CD8-positive, alpha-beta memory T cell (primary cell): Measurements from ENCODE around the gene GDPD1. TPM values are rescaled to one million over a fixed set of nuclear protein-coding genes. Genes with fewer than 3 reads are reported as not detected.
"Not testable (repeated sequence)": the region's sequence is repeated elsewhere in the genome, so short reads cannot be mapped to it uniquely, and the experiment has no call there.

Experiments
- CTCF ChIA-PET: fragments of 350-600 bp; sonication (Branson Sonifier 250); formaldehyde crosslinking; loops from one replicate; lab custom pipeline; 2021; ENCODE audit warnings: antibody characterized with exemption; lab: Charles Lee
- POLR2A ChIA-PET: fragments of 350-600 bp; sonication (Branson Sonifier 250); formaldehyde crosslinking; loops from one replicate; lab custom pipeline; 2021; ENCODE audit warnings: antibody characterized with exemption; lab: Charles Lee
- DNase-seq, 5 donors: peaks; one replicate each; pipeline versions ENCODE4 v3.0.0 to v3.0.0-alpha.2; 2020 to 2022; ENCODE audit warnings: mixed read lengths in 1 of 5
- H3K27ac ChIP-seq: one replicate; pipeline ENCODE4 v1.7.0; 2013; ENCODE audit warnings: low read depth, mild to moderate bottlenecking, low read length, moderate library complexity
- H3K27me3 ChIP-seq: 2 replicates; pipeline ENCODE4 v1.7.0; 2013; ENCODE audit warnings: low read length, mild to moderate bottlenecking; ENCODE audit not compliant: insufficient read depth, poor library complexity, severe bottlenecking
- H3K36me3 ChIP-seq: 2 replicates; pipeline ENCODE4 v1.7.0; 2013; ENCODE audit warnings: mild to moderate bottlenecking, low read length, moderate library complexity; ENCODE audit not compliant: insufficient read depth
- H3K4me1 ChIP-seq: 2 replicates; pipeline ENCODE4 v1.7.0; 2013; ENCODE audit warnings: mild to moderate bottlenecking, low read length, moderate library complexity; ENCODE audit not compliant: insufficient read depth
- H3K4me3 ChIP-seq: 2 replicates; pipeline ENCODE4 v1.7.0; 2013; ENCODE audit warnings: mild to moderate bottlenecking, low read length
- H3K9me3 ChIP-seq: 2 replicates; pipeline ENCODE4 v1.7.0; 2013; ENCODE audit warnings: mild to moderate bottlenecking, low read length
- H3K27ac Mint-ChIP-seq, 8 donors: one replicate each; pipeline ENCODE4 v1.8.0; 2020 to 2021; ENCODE audit warnings: mixed read lengths in 8 of 8, mild to moderate bottlenecking in 6 of 8, inconsistent platforms in 3 of 8, moderate library complexity in 3 of 8
- H3K27me3 Mint-ChIP-seq, 2 donors: one replicate each; pipeline ENCODE4 v1.8.0; 2020 to 2021; ENCODE audit warnings: mixed read lengths in 2 of 2, mild to moderate bottlenecking in 1 of 2, moderate library complexity in 1 of 2
- H3K36me3 Mint-ChIP-seq, 3 donors: one replicate each; pipeline ENCODE4 v1.8.0; 2020 to 2021; ENCODE audit warnings: mixed read lengths in 3 of 3, inconsistent platforms in 1 of 3, mild to moderate bottlenecking in 1 of 3
- H3K4me1 Mint-ChIP-seq, 3 donors: one replicate each; pipeline ENCODE4 v1.8.0; 2020 to 2021; ENCODE audit warnings: mixed read lengths in 3 of 3, inconsistent platforms in 1 of 3, mild to moderate bottlenecking in 1 of 3
- H3K4me3 Mint-ChIP-seq, 7 donors: one replicate each; pipeline ENCODE4 v1.8.0; 2020 to 2021; ENCODE audit warnings: mixed read lengths in 7 of 7, mild to moderate bottlenecking in 6 of 7, moderate library complexity in 4 of 7, inconsistent platforms in 2 of 7
- H3K9me3 Mint-ChIP-seq, 5 donors: one replicate each; pipeline ENCODE4 v1.8.0; 2020 to 2022; ENCODE audit warnings: mixed read lengths in 5 of 5, mild to moderate bottlenecking in 3 of 5, moderate library complexity in 2 of 5, inconsistent platforms in 1 of 5
- polyA plus RNA-seq: library from polyadenylated mRNA; unstranded; fragments of 300-500 nt; fragmentation: Illumina TruSeq; gene quantifications from one replicate; pipeline ENCODE4 v1.2.3, GENCODE V29; 2021
- total RNA-seq, 2 experiments: library from RNA; stranded (reverse); gene quantifications; one replicate each; pipeline ENCODE4 v1.2.3, GENCODE V29; 2021

GDPD1 gene
- total RNA-seq: 1 to 10 TPM; 2.1 to 2.6 TPM
- polyA plus RNA-seq: 2.3 TPM

GRCh38 chr17:59220328-59221158 is at the start of gene GDPD1:
TSS of gene GDPD1 (plus strand) at chr17:59220511. CDS start at chr17:59220610, 99 bp downstream.
- H3K36me3 ChIP-seq: no peaks in the 10 kb centered on the region
- Mint-ChIP-seq H3K27me3 (peaks cover 0 to 1% of the 10 kb centered on the region in 2 donors), H3K27ac (peak within 1 kb of the TSS; percentile 96 to 100 (median 98)), H3K9me3 (no peaks in the 10 kb centered on the region), H3K4me3 (peak within 1 kb of the TSS; percentile 97 to 100 (median 99)), H3K4me1 (peaks cover 12 to 20% (median 16%) of the 10 kb centered on the region in 3 donors), H3K36me3 (peaks cover 3 to 7% (median 3%) of the 10 kb centered on the region in 3 donors)
- peak within 1 kb of the TSS; percentile 100 for H3K4me3 ChIP-seq
- no peaks in the 10 kb centered on the region for H3K27me3 ChIP-seq
- H3K9me3 ChIP-seq: no peaks in the 10 kb centered on the region
- peaks cover 5% of the 10 kb centered on the region for H3K4me1 ChIP-seq
- ChIA-PET CTCF (interaction anchor here (0.9 to 2.0 kb wide), 4 partner anchors 10 to 62 kb away, joined by 3 to 19 read pairs (median 5); partner anchors contain the start of gene SMG8), POLR2A (interaction anchor here (0.8 to 1.6 kb wide), 3 partner anchors 10 to 114 kb away, joined by 3 to 12 read pairs (median 7); partner anchors contain the start of genes PRR11, SMG8 and TRIM37)
- peak within 1 kb of the TSS; percentile 96 for H3K27ac ChIP-seq
- peak; percentile 96 to 98 (median 97) for DNase-seq

GRCh38 chr17:59172436-59173004 is 47.8 kb upstream of the GDPD1 start:
- no peak overlapping the region for H3K27ac ChIP-seq
- ChIA-PET CTCF (interaction anchor here (1.3 kb wide), 1 partner anchor 10 kb away, joined by 3 read pairs; no protein-coding TSS in a partner anchor), POLR2A (no interaction called here)
- no peak overlapping the region for H3K4me3 ChIP-seq
- no peaks in the 10 kb centered on the region for H3K27me3 Mint-ChIP-seq
- H3K9me3 ChIP-seq: no peaks in the 10 kb centered on the region
- no peaks in the 10 kb centered on the region for H3K4me1 ChIP-seq
- no peaks in the 10 kb centered on the region for H3K27me3 ChIP-seq
- no peaks in the 10 kb centered on the region for H3K36me3 ChIP-seq
- DNase-seq: no peak
- H3K4me3 Mint-ChIP-seq: no peak overlapping the region
- H3K9me3 Mint-ChIP-seq: no peaks in the 10 kb centered on the region
- H3K4me1 Mint-ChIP-seq: peaks cover 4% of the 10 kb centered on the region in 3 donors
- no peak overlapping the region for H3K27ac Mint-ChIP-seq
- H3K36me3 Mint-ChIP-seq: peaks cover 0 to 4% (median 0%) of the 10 kb centered on the region in 3 donors

- POLR2A ChIA-PET: no interaction called here
- Mint-ChIP-seq H3K4me3 (no peak overlapping the region), H3K4me1 (peaks cover 4% of the 10 kb centered on the region in 3 donors), H3K27ac (no peak overlapping the region), H3K36me3 (peaks cover 0 to 4% (median 0%) of the 10 kb centered on the region in 3 donors), H3K27me3 (no peaks in the 10 kb centered on the region), H3K9me3 (no peaks in the 10 kb centered on the region)
- Histone ChIP-seq H3K27me3 (no peaks in the 10 kb centered on the region), H3K4me3 (no peak overlapping the region), H3K27ac (no peak overlapping the region), H3K9me3 (no peaks in the 10 kb centered on the region), H3K4me1 (no peaks in the 10 kb centered on the region), H3K36me3 (no peaks in the 10 kb centered on the region)
- CTCF ChIA-PET: interaction anchor here (0.6 kb wide), 1 partner anchor 32 kb away, joined by 3 read pairs; no protein-coding TSS in a partner anchor
- DNase-seq: no peak
These were observed 45.6 kb upstream of the GDPD1 start for GRCh38 chr17:59174671-59175070.

- H3K9me3 Mint-ChIP-seq: no peaks in the 10 kb centered on the region
- no peaks in the 10 kb centered on the region for H3K27me3 Mint-ChIP-seq
- H3K36me3 Mint-ChIP-seq: peaks cover 0 to 4% (median 0%) of the 10 kb centered on the region in 3 donors
- no peaks in the 10 kb centered on the region for H3K9me3 ChIP-seq
- no peaks in the 10 kb centered on the region for H3K27me3 ChIP-seq
- H3K4me1 ChIP-seq: no peaks in the 10 kb centered on the region
- no peak for DNase-seq
- no peaks in the 10 kb centered on the region for H3K36me3 ChIP-seq
- CTCF ChIA-PET: interaction anchor here (0.6 kb wide), 1 partner anchor 32 kb away, joined by 3 read pairs; no protein-coding TSS in a partner anchor
- H3K4me1 Mint-ChIP-seq: peaks cover 4% of the 10 kb centered on the region in 3 donors
- H3K27ac Mint-ChIP-seq: no peak overlapping the region
- POLR2A ChIA-PET: no interaction called here
- H3K27ac ChIP-seq: no peak overlapping the region
- no peak overlapping the region for H3K4me3 Mint-ChIP-seq
- H3K4me3 ChIP-seq: no peak overlapping the region
These were observed 45.2 kb upstream of the GDPD1 start for GRCh38 chr17:59175076-59175475.

- DNase-seq: no peak
- Histone ChIP-seq H3K9me3 (no peaks in the 10 kb centered on the region), H3K4me1 (no peaks in the 10 kb centered on the region), H3K27ac (no peak overlapping the region), H3K27me3 (no peaks in the 10 kb centered on the region), H3K4me3 (no peak overlapping the region), H3K36me3 (no peaks in the 10 kb centered on the region)
- peaks cover 0 to 5% (median 0%) of the 10 kb centered on the region in 3 donors for H3K36me3 Mint-ChIP-seq
- H3K4me3 Mint-ChIP-seq: no peak overlapping the region
- no peaks in the 10 kb centered on the region for H3K9me3 Mint-ChIP-seq
- H3K4me1 Mint-ChIP-seq: no peaks in the 10 kb centered on the region
- CTCF ChIA-PET: interaction anchor here (0.7 kb wide), 1 partner anchor 928 kb away, joined by 3 read pairs; no protein-coding TSS in a partner anchor
- POLR2A ChIA-PET: no interaction called here
- peak overlapping the region in 1 of 8 donors; percentile 22 for H3K27ac Mint-ChIP-seq
- no peaks in the 10 kb centered on the region for H3K27me3 Mint-ChIP-seq
These were observed 41.9 kb upstream of the GDPD1 start for GRCh38 chr17:59178266-59178985.

- CTCF ChIA-PET, H3K4me3 ChIP-seq, H3K27ac ChIP-seq, H3K27me3 ChIP-seq, H3K27ac Mint-ChIP-seq, POLR2A ChIA-PET, H3K4me1 Mint-ChIP-seq, DNase-seq, H3K36me3 Mint-ChIP-seq, H3K9me3 Mint-ChIP-seq, H3K36me3 ChIP-seq, H3K4me3 Mint-ChIP-seq, H3K9me3 ChIP-seq, H3K27me3 Mint-ChIP-seq, H3K4me1 ChIP-seq: not testable (repeated sequence)
These were observed 40.7 kb upstream of the GDPD1 start for GRCh38 chr17:59179601-59180000.

GRCh38 chr17:59180626-59181025 is 39.7 kb upstream of the GDPD1 start:
- no peaks in the 10 kb centered on the region for H3K4me1 Mint-ChIP-seq
- Histone ChIP-seq H3K27me3 (no peaks in the 10 kb centered on the region), H3K36me3 (no peaks in the 10 kb centered on the region), H3K9me3 (no peaks in the 10 kb centered on the region), H3K4me1 (no peaks in the 10 kb centered on the region), H3K4me3 (no peak overlapping the region), H3K27ac (no peak overlapping the region)
- no peak overlapping the region for H3K27ac Mint-ChIP-seq
- CTCF ChIA-PET: no interaction called here
- DNase-seq: no peak
- H3K27me3 Mint-ChIP-seq: no peaks in the 10 kb centered on the region
- H3K36me3 Mint-ChIP-seq: peaks cover 0 to 5% (median 0%) of the 10 kb centered on the region in 3 donors
- no peaks in the 10 kb centered on the region for H3K9me3 Mint-ChIP-seq
- no peak overlapping the region for H3K4me3 Mint-ChIP-seq
- POLR2A ChIA-PET: no interaction called here
